BLaER1 (cell line): Measurements from ENCODE around the gene PROSER1.

ENCODE experiments used
- H3K27ac ChIP-seq: shearing (Covaris generic); formaldehyde crosslinking; 2 replicates; pipeline ENCODE4 v1.8.1; 2022
- H3K27me3 ChIP-seq: shearing (Covaris generic); formaldehyde crosslinking; 2 replicates; pipeline ENCODE4 v1.8.1; 2022
- H3K36me3 ChIP-seq: shearing (Covaris generic); formaldehyde crosslinking; 2 replicates; pipeline ENCODE4 v1.8.1; 2022
- H3K4me1 ChIP-seq: shearing (Covaris generic); formaldehyde crosslinking; 2 replicates; pipeline ENCODE4 v1.8.1; 2022
- H3K4me2 ChIP-seq: shearing (Covaris generic); formaldehyde crosslinking; 2 replicates; pipeline ENCODE4 v1.8.1; 2022
- H3K4me3 ChIP-seq: shearing (Covaris generic); formaldehyde crosslinking; 2 replicates; pipeline ENCODE4 v1.8.1; 2022
- H3K9ac ChIP-seq: shearing (Covaris generic); formaldehyde crosslinking; 2 replicates; pipeline ENCODE4 v1.8.1; 2022
- H3K9me3 ChIP-seq: shearing (Covaris generic); formaldehyde crosslinking; 2 replicates; pipeline ENCODE4 v1.8.1; 2022
- H4K20me1 ChIP-seq: shearing (Covaris generic); formaldehyde crosslinking; 2 replicates; pipeline ENCODE4 v1.8.1; 2022
- Cebpa-rat ChIP-seq: shearing (Covaris generic); IDR thresholded peaks from 2 replicates; pipeline ENCODE4 v1.8.1; 2022

The PROSER1 gene

GRCh38 chr13:39035204-39035603 lies 2.7 kb downstream of the PROSER1 start:
- Histone ChIP-seq H3K27me3 (no peaks in the 10 kb centered on the region), H3K9me3 (no peaks in the 10 kb centered on the region), H3K9ac (peak overlapping the region; percentile 94), H3K27ac (0 out of 2 replicates have a peak overlapping the region, but pooled peaks have one; percentile 96), H3K4me1 (peaks cover 34% of the 10 kb centered on the region), H4K20me1 (peaks cover 70% of the 10 kb centered on the region), H3K36me3 (peaks cover 35% of the 10 kb centered on the region), H3K4me3 (peak overlapping the region; percentile 97), H3K4me2 (peak overlapping the region; percentile 92)
- no peak for TF ChIP-seq Cebpa-rat

- no peak for TF ChIP-seq Cebpa-rat
- no peak overlapping the region for H3K9ac ChIP-seq
Observed at GRCh38 chr13:39034085-39034484, 3.8 kb downstream of the PROSER1 start.

GRCh38 chr13:39032150-39032549 lies 5.7 kb downstream of the PROSER1 start:
- H3K27me3 ChIP-seq: no peaks in the 10 kb centered on the region
- no peak overlapping the region for H3K9ac ChIP-seq
- peaks cover 22% of the 10 kb centered on the region for H3K4me1 ChIP-seq
- peaks cover 88% of the 10 kb centered on the region for H4K20me1 ChIP-seq
- H3K36me3 ChIP-seq: peaks cover 53% of the 10 kb centered on the region
- H3K9me3 ChIP-seq: no peaks in the 10 kb centered on the region
- TF ChIP-seq Cebpa-rat: no peak
- no peak overlapping the region for H3K4me3 ChIP-seq
- no peak overlapping the region for H3K27ac ChIP-seq
- no peak overlapping the region for H3K4me2 ChIP-seq

More at GRCh38 chr13:39034085-39034484, 3.8 kb downstream of the PROSER1 start:
- Histone ChIP-seq H3K4me3 (no peak overlapping the region), H4K20me1 (peaks cover 79% of the 10 kb centered on the region), H3K9me3 (no peaks in the 10 kb centered on the region), H3K27ac (no peak overlapping the region), H3K4me2 (peak overlapping the region; percentile 92), H3K4me1 (peaks cover 23% of the 10 kb centered on the region), H3K27me3 (no peaks in the 10 kb centered on the region), H3K36me3 (peaks cover 36% of the 10 kb centered on the region)

GRCh38 chr13:39025433-39025839 lies 12.5 kb downstream of the PROSER1 start:
- Histone ChIP-seq H3K9me3 (no peaks in the 10 kb centered on the region), H3K27ac (no peak overlapping the region), H4K20me1 (peaks cover 30% of the 10 kb centered on the region), H3K4me1 (no peaks in the 10 kb centered on the region), H3K4me2 (no peak overlapping the region), H3K4me3 (no peak overlapping the region), H3K36me3 (peaks cover 86% of the 10 kb centered on the region), H3K27me3 (no peaks in the 10 kb centered on the region), H3K9ac (no peak overlapping the region)
- TF ChIP-seq Cebpa-rat: no peak

- Histone ChIP-seq H3K27me3 (no peaks in the 10 kb centered on the region), H3K9me3 (no peaks in the 10 kb centered on the region), H3K27ac (no peak overlapping the region), H3K4me2 (no peak overlapping the region), H3K4me3 (no peak overlapping the region), H3K36me3 (peaks cover 87% of the 10 kb centered on the region), H3K4me1 (no peaks in the 10 kb centered on the region), H3K9ac (no peak overlapping the region), H4K20me1 (peaks cover 20% of the 10 kb centered on the region; the same call in 1 of the 2 replicates)
- TF ChIP-seq Cebpa-rat: no peak
Observed at GRCh38 chr13:39023761-39024160, 14.1 kb downstream of the PROSER1 start.

- Histone ChIP-seq H3K4me3 (no peak overlapping the region), H3K9ac (no peak overlapping the region), H4K20me1 (peaks cover 23% of the 10 kb centered on the region; the same call in 1 of the 2 replicates), H3K4me1 (no peaks in the 10 kb centered on the region), H3K36me3 (peaks cover 83% of the 10 kb centered on the region), H3K27me3 (no peaks in the 10 kb centered on the region), H3K27ac (no peak overlapping the region), H3K4me2 (no peak overlapping the region), H3K9me3 (no peaks in the 10 kb centered on the region)
- TF ChIP-seq Cebpa-rat: no peak
Observed at GRCh38 chr13:39023316-39023715, 14.6 kb downstream of the PROSER1 start.

- H3K27me3 ChIP-seq: no peaks in the 10 kb centered on the region
- no peak overlapping the region for H3K27ac ChIP-seq
- H3K4me3 ChIP-seq: no peak overlapping the region
- H3K9ac ChIP-seq: no peak overlapping the region
- H3K36me3 ChIP-seq: peaks cover 80% of the 10 kb centered on the region
- H4K20me1 ChIP-seq: peaks cover 29% of the 10 kb centered on the region
- no peaks in the 10 kb centered on the region for H3K9me3 ChIP-seq
- no peak overlapping the region for H3K4me2 ChIP-seq
- TF ChIP-seq Cebpa-rat: no peak
- H3K4me1 ChIP-seq: no peaks in the 10 kb centered on the region
Observed at GRCh38 chr13:39020853-39021462, 16.9 kb downstream of the PROSER1 start.

GRCh38 chr13:39016787-39017186 lies 21.1 kb downstream of the PROSER1 start:
- H3K9me3 ChIP-seq: no peaks in the 10 kb centered on the region
- no peaks in the 10 kb centered on the region for H3K4me1 ChIP-seq
- H3K9ac ChIP-seq: no peak overlapping the region
- H3K27me3 ChIP-seq: no peaks in the 10 kb centered on the region
- H3K36me3 ChIP-seq: peaks cover 81% of the 10 kb centered on the region
- no peak overlapping the region for H3K4me2 ChIP-seq
- H4K20me1 ChIP-seq: peaks cover 29% of the 10 kb centered on the region
- no peak for TF ChIP-seq Cebpa-rat
- H3K4me3 ChIP-seq: no peak overlapping the region
- H3K27ac ChIP-seq: no peak overlapping the region

- H3K36me3 ChIP-seq: peaks cover 81% of the 10 kb centered on the region
- H4K20me1 ChIP-seq: peaks cover 29% of the 10 kb centered on the region
- H3K9ac ChIP-seq: no peak overlapping the region
- H3K4me3 ChIP-seq: no peak overlapping the region
- no peak for TF ChIP-seq Cebpa-rat
- H3K27ac ChIP-seq: no peak overlapping the region
- H3K4me2 ChIP-seq: no peak overlapping the region
- no peaks in the 10 kb centered on the region for H3K27me3 ChIP-seq
- no peaks in the 10 kb centered on the region for H3K4me1 ChIP-seq
- H3K9me3 ChIP-seq: no peaks in the 10 kb centered on the region
Observed at GRCh38 chr13:39016087-39016486, 21.8 kb downstream of the PROSER1 start.

GRCh38 chr13:39013462-39013861 lies 24.4 kb downstream of the PROSER1 start:
- Histone ChIP-seq H3K27me3 (no peaks in the 10 kb centered on the region), H3K4me3 (no peak overlapping the region), H3K27ac (no peak overlapping the region), H3K4me2 (no peak overlapping the region), H3K9ac (no peak overlapping the region), H3K4me1 (no peaks in the 10 kb centered on the region), H3K9me3 (no peaks in the 10 kb centered on the region), H4K20me1 (peaks cover 20% of the 10 kb centered on the region), H3K36me3 (peaks cover 90% of the 10 kb centered on the region)
- no peak for TF ChIP-seq Cebpa-rat
